OCI-LY3 (cell line): ENCODE measurements around the gene MEAF6.

Experiments
- H2AFZ ChIP-seq: fragments of 200-600, 300-600 bp; shearing (Covaris generic); 2 replicates; pipeline ENCODE4 v1.6.0; 2014; ENCODE audit warnings: antibody characterized with exemption, low read depth, low read length
- H3K27ac ChIP-seq: fragments of 200-600, 300-600 bp; sonication (generic); 2 replicates; pipeline ENCODE4 v1.5.1; 2014; ENCODE audit warnings: mild to moderate bottlenecking, low read length, moderate library complexity, mixed read lengths
- H3K27me3 ChIP-seq: fragments of 200-600, 300-600 bp; sonication (generic); 2 replicates; pipeline ENCODE4 v1.6.1; 2014; ENCODE audit warnings: low read depth, low read length, mixed read lengths
- H3K36me3 ChIP-seq: fragments of 200-600, 300-600 bp; sonication (generic); replicated peaks from 2 replicates; pipeline ENCODE3; 2014; ENCODE audit warnings: low read depth, low read length, mixed read lengths
- H3K4me1 ChIP-seq: fragments of 300-600, 200-600 bp; sonication (generic); 2 replicates; pipeline ENCODE4 v1.6.1; 2014; ENCODE audit warnings: low read length, mixed read lengths
- H3K4me2 ChIP-seq: fragments of 200-600, 300-600 bp; sonication (generic); 2 replicates; pipeline ENCODE4 v1.6.1; 2014; ENCODE audit warnings: low read length, mixed read lengths
- H3K4me3 ChIP-seq: fragments of 300-600, 200-600 bp; sonication (generic); 2 replicates; pipeline ENCODE4 v1.5.1; 2014; ENCODE audit warnings: antibody characterized with exemption, mild to moderate bottlenecking, low read length, moderate library complexity
- H3K79me2 ChIP-seq: fragments of 300-600, 200-600 bp; shearing (Covaris generic); 2 replicates; pipeline ENCODE4 v1.6.1; 2014; ENCODE audit warnings: mild to moderate bottlenecking, low read length, mixed read lengths
- H3K9ac ChIP-seq: fragments of 300-600, 200-600 bp; shearing (Covaris generic); 2 replicates; pipeline ENCODE4 v1.6.0; 2014; ENCODE audit warnings: mild to moderate bottlenecking, low read length, moderate library complexity
- H3K9me3 ChIP-seq: fragments of 200-600, 300-600 bp; shearing (Covaris generic); 2 replicates; pipeline ENCODE4 v1.6.1; 2014; ENCODE audit warnings: low read length, mixed read lengths; ENCODE audit not compliant: insufficient read depth
- H4K20me1 ChIP-seq: fragments of 200-600, 300-600 bp; sonication (generic); 2 replicates; pipeline ENCODE4 v1.6.1; 2016; ENCODE audit warnings: low read length, mixed read lengths; ENCODE audit not compliant: insufficient read depth
- EZH2phosphoT487 ChIP-seq: fragments of 200-600 bp; shearing (Covaris generic); IDR thresholded peaks from 2 replicates; pipeline ENCODE4 v1.6.1; 2018; ENCODE audit warnings: antibody characterized with exemption, mixed run types, low read depth
- TF ChIP-seq, protein P1 (sequence below): fragments of 200-600, 300-600 bp; sonication (generic); IDR thresholded peaks from 2 replicates; pipeline ENCODE4 v1.5.1; 2014; ENCODE audit warnings: antibody characterized with exemption, low read length, low read depth

MEAF6 gene

DNA sequence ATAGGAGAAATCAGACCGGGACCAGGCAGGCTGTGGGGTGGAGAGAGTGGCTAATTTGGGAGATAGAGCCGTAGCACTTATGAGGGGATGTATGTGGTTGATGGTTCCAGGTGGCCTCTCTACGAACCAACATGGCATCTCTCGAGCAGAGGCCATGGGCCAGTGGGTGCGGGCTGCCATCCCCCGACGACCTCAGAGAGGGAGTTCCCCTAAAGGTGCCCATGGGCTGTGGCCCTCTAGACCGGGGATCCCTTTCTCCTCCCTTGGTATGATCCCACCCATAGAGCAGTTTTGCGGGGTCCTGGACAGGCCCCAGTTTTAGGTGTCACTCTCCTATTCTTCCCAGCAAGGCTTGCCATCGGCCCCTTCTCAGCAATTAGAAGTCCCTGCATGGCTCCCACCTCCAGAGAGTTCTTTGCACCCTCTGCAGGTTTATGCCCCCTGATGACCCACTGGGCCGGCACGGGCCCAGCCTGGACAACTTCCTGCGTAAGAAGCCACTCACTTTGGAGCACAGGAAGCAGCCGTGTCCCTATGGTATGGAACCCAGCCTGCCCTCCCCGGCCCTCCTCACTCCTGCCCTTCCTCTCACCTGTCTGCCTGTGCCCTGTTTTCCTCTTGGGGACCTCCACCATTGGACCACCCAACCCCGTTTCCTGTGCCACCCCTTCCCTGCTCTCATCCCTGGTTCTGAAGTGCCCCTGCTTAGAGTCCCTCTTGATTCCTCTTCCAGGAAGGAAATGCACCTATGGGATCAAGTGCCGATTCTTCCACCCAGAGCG is 32.4 kb downstream of the MEAF6 start:
- H3K27ac ChIP-seq: no peak overlapping the region
- H3K79me2 ChIP-seq: peaks cover 49% of the 10 kb centered on the region
- H3K9me3 ChIP-seq: no peaks in the 10 kb centered on the region
- peaks cover 58% of the 10 kb centered on the region for H3K36me3 ChIP-seq
- TF ChIP-seq, protein P1, sequence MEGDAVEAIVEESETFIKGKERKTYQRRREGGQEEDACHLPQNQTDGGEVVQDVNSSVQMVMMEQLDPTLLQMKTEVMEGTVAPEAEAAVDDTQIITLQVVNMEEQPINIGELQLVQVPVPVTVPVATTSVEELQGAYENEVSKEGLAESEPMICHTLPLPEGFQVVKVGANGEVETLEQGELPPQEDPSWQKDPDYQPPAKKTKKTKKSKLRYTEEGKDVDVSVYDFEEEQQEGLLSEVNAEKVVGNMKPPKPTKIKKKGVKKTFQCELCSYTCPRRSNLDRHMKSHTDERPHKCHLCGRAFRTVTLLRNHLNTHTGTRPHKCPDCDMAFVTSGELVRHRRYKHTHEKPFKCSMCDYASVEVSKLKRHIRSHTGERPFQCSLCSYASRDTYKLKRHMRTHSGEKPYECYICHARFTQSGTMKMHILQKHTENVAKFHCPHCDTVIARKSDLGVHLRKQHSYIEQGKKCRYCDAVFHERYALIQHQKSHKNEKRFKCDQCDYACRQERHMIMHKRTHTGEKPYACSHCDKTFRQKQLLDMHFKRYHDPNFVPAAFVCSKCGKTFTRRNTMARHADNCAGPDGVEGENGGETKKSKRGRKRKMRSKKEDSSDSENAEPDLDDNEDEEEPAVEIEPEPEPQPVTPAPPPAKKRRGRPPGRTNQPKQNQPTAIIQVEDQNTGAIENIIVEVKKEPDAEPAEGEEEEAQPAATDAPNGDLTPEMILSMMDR: no peak
- no peak for TF ChIP-seq EZH2phosphoT487
- H3K4me3 ChIP-seq: no peak overlapping the region
- peaks cover 63% of the 10 kb centered on the region for H4K20me1 ChIP-seq
- no peak overlapping the region for H2AFZ ChIP-seq
- peaks cover 19% of the 10 kb centered on the region for H3K4me1 ChIP-seq
- H3K4me2 ChIP-seq: no peak overlapping the region
- no peak overlapping the region for H3K9ac ChIP-seq
- no peaks in the 10 kb centered on the region for H3K27me3 ChIP-seq

DNA sequence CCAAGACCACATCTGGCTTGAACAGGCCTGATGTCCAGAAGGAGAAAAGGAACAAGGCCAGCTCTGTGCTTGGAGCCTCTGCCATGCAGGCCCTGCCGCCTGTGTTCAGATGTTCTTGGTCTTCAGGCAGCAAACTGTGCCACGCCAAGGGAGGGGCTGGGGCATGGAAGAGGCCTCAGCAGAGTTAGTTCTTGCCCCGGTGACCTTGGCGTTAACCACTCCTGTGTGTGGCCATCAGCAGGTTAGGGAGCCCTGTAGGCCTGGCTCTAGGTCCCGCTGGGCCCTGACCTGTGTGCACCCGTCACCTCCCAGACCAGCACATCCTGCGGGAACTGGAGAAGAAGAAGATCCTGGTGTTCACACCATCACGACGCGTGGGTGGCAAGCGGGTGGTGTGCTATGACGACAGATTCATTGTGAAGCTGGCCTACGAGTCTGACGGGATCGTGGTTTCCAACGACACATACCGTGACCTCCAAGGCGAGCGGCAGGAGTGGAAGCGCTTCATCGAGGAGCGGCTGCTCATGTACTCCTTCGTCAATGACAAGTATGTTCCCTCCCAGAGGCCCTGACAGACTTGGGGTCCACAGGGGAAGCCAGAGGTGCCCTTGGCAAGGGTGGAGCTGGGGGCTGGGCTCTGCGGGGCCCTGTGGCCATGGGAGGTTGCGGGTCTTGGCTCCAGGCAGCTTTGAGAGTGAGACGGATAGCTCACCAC is 33.1 kb downstream of the MEAF6 start:
- H2AFZ ChIP-seq: no peak overlapping the region
- H3K36me3 ChIP-seq: peaks cover 64% of the 10 kb centered on the region
- H3K4me3 ChIP-seq: no peak overlapping the region
- peaks cover 56% of the 10 kb centered on the region for H3K79me2 ChIP-seq
- no peaks in the 10 kb centered on the region for H3K9me3 ChIP-seq
- H3K9ac ChIP-seq: no peak overlapping the region
- H3K27ac ChIP-seq: no peak overlapping the region
- no peak overlapping the region for H3K4me2 ChIP-seq
- no peak for TF ChIP-seq EZH2phosphoT487
- TF ChIP-seq, protein P1: no peak
- peaks cover 63% of the 10 kb centered on the region for H4K20me1 ChIP-seq
- H3K27me3 ChIP-seq: no peaks in the 10 kb centered on the region
- peaks cover 23% of the 10 kb centered on the region for H3K4me1 ChIP-seq

DNA sequence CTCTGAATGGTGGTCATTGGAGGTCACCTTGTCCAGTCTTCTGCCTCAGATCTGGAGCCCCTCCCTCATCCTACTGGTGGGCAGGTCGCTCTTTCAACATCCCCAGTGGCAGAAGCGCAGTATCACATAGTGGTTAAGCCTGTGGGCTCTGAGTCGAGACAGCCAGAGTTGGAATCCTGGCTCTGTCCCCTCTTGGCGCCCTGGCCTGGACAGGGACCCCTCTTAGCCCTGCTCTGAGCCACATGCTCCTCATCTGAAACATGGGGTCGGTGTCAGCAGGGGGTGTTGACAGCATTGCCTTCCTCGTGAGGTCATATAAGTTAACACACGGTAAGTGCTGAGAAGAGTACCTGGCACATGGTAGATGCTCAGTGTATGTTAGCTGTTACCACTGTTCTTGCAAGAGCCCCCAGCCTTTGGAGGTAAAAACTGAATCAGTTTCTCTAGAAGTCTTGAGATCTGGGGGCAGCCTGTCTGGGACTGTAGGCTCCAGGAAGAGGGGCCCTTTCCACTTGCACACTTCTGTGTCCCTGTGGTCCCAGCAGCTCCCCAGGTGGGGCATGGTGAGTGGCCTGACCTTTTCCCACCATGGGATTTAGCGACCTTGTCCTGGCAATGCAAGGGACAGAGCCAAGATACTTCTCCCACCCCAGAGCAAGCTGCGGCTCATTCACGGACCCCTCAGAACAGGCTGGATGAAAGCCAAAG is 33.8 kb downstream of the MEAF6 start:
- peaks cover 23% of the 10 kb centered on the region for H3K4me1 ChIP-seq
- no peak for TF ChIP-seq EZH2phosphoT487
- TF ChIP-seq, protein P1: no peak
- no peaks in the 10 kb centered on the region for H3K27me3 ChIP-seq
- peaks cover 63% of the 10 kb centered on the region for H3K79me2 ChIP-seq
- H3K9ac ChIP-seq: no peak overlapping the region
- peak overlapping the region; percentile 98; the same call in 1 of the 2 replicates for H3K27ac ChIP-seq
- H3K36me3 ChIP-seq: peaks cover 71% of the 10 kb centered on the region
- H3K4me2 ChIP-seq: no peak overlapping the region
- H4K20me1 ChIP-seq: peaks cover 63% of the 10 kb centered on the region
- H2AFZ ChIP-seq: no peak overlapping the region
- no peak overlapping the region for H3K4me3 ChIP-seq
- no peaks in the 10 kb centered on the region for H3K9me3 ChIP-seq

DNA sequence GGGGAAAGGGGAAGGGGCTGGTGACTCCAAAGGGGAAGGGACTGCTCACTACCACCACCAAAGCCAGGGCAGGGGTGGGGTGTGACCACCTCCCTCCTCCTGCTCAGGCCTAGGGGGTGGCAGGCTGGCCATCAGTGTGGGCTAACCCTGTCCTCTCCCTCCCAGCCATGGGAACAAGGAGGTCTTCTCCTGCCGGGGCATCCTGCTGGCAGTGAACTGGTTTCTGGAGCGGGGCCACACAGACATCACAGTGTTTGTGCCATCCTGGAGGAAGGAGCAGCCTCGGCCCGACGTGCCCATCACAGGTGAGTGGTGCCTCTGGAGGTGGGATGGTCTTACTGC is 34.5 kb downstream of the MEAF6 start:
- peak overlapping the region; percentile 98 for H3K27ac ChIP-seq
- peak overlapping the region; percentile 87; the same call in 1 of the 2 replicates for H3K9ac ChIP-seq
- peaks cover 76% of the 10 kb centered on the region for H3K36me3 ChIP-seq
- H4K20me1 ChIP-seq: peaks cover 63% of the 10 kb centered on the region
- no peaks in the 10 kb centered on the region for H3K9me3 ChIP-seq
- H2AFZ ChIP-seq: no peak overlapping the region
- H3K4me1 ChIP-seq: peaks cover 23% of the 10 kb centered on the region
- peak overlapping the region; percentile 99 for H3K4me2 ChIP-seq
- peaks cover 70% of the 10 kb centered on the region for H3K79me2 ChIP-seq
- peak overlapping the region; percentile 94 for H3K4me3 ChIP-seq
- H3K27me3 ChIP-seq: no peaks in the 10 kb centered on the region
- TF ChIP-seq, protein P1: no peak
- no peak for TF ChIP-seq EZH2phosphoT487
